Nephron (organoid): ENCODE data around the gene PTTG1.

ENCODE experiments used
- H3K27ac Mint-ChIP-seq, 3 experiments: 2 replicates each; pipeline ENCODE4 v1.8.0; 2020; ENCODE audit warnings: mixed read lengths in 3 of 3, mild to moderate bottlenecking in 2 of 3, moderate library complexity in 1 of 3
- H3K27me3 Mint-ChIP-seq: 2 replicates; pipeline ENCODE4 v1.8.0; 2021; ENCODE audit warnings: low read depth, mild to moderate bottlenecking, moderate library complexity, mixed read lengths
- H3K36me3 Mint-ChIP-seq: 2 replicates; pipeline ENCODE4 v1.8.0; 2020; ENCODE audit warnings: low read depth, mixed read lengths
- H3K4me1 Mint-ChIP-seq: 2 replicates; pipeline ENCODE4 v1.8.0; 2020; ENCODE audit warnings: mixed read lengths
- H3K4me3 Mint-ChIP-seq, 3 experiments: 2 replicates each; pipeline ENCODE4 v1.8.0; 2020; ENCODE audit warnings: mild to moderate bottlenecking in 3 of 3, mixed read lengths in 3 of 3, moderate library complexity in 2 of 3
- H3K9me3 Mint-ChIP-seq: 2 replicates; pipeline ENCODE4 v1.8.0; 2020; ENCODE audit warnings: mixed read lengths
- TF ChIP-seq, protein P1 (sequence below), 3 experiments: fragments of 200-600 bp; sonication (generic); IDR thresholded peaks; one replicate each; pipeline ENCODE4 v1.5.0; 2021; ENCODE audit warnings: antibody characterized with exemption in 3 of 3; ENCODE audit not compliant: unreplicated experiment in 3 of 3

The PTTG1 gene

DNA sequence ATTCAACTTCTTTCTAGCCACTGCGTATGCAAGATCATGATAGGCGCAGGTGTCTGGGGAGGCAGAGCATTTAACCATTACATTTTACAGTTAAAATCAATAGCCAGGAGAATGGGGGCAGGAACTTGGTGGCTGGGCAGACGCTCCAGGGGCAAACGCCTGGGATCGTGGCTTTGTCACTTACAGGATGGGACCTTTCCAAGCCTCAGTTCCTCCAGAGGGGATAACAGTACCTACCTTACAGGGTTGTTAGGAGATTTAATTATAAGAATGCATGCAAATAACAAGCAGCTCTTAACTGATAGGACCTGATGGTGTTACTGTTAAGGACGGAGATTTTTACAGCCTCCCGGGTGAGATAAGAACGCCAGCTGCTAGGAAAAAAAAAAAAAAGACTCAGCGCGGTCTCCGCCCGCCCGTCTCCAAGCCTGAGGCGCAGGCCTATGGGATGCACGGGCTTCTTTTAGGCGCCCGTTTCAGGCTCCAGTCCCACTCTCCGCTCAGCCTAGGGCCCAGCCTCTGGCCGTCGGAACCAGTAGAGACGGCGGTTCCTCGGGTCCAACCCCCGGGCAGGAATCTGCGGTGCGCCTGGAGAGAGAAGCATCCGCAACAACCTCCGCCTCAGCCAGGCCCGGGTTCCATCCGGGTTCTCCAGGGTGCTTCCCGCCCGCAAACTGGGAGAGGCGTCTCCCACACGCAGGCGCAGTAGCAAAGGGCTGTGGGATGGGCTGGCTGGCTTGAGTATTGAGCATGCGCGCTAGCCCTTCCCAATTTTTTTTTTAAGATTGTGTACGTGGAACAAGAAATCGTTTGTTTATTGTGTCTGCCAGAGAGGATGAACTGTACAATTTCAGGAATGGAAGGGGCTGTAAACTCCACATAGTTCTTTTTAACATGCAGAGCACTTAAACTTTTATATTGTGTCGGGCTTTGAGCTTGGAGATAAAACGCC is 22.0 kb upstream of the PTTG1 start, which contains the start of gene FAM200C:
FAM200C (minus strand) TSS at position 653 of the 952 bp plus-strand sequence. CDS start 4,564 bp downstream, outside the sequence.
- Mint-ChIP-seq H3K36me3 (peaks cover 20% of the 10 kb centered on the region), H3K4me1 (peaks cover 35% of the 10 kb centered on the region), H3K9me3 (no peaks in the 10 kb centered on the region), H3K4me3 (peak within 1 kb of the TSS; percentile 90 to 97 (median 96)), H3K27me3 (no peaks in the 10 kb centered on the region), H3K27ac (peak within 1 kb of the TSS; percentile 99 to 100 (median 99))
- TF ChIP-seq, protein P1, sequence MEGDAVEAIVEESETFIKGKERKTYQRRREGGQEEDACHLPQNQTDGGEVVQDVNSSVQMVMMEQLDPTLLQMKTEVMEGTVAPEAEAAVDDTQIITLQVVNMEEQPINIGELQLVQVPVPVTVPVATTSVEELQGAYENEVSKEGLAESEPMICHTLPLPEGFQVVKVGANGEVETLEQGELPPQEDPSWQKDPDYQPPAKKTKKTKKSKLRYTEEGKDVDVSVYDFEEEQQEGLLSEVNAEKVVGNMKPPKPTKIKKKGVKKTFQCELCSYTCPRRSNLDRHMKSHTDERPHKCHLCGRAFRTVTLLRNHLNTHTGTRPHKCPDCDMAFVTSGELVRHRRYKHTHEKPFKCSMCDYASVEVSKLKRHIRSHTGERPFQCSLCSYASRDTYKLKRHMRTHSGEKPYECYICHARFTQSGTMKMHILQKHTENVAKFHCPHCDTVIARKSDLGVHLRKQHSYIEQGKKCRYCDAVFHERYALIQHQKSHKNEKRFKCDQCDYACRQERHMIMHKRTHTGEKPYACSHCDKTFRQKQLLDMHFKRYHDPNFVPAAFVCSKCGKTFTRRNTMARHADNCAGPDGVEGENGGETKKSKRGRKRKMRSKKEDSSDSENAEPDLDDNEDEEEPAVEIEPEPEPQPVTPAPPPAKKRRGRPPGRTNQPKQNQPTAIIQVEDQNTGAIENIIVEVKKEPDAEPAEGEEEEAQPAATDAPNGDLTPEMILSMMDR (IDR thresholded peaks at IDR 0.05; ENCODE audit: unreplicated experiment in 3 of 3): no peak

DNA sequence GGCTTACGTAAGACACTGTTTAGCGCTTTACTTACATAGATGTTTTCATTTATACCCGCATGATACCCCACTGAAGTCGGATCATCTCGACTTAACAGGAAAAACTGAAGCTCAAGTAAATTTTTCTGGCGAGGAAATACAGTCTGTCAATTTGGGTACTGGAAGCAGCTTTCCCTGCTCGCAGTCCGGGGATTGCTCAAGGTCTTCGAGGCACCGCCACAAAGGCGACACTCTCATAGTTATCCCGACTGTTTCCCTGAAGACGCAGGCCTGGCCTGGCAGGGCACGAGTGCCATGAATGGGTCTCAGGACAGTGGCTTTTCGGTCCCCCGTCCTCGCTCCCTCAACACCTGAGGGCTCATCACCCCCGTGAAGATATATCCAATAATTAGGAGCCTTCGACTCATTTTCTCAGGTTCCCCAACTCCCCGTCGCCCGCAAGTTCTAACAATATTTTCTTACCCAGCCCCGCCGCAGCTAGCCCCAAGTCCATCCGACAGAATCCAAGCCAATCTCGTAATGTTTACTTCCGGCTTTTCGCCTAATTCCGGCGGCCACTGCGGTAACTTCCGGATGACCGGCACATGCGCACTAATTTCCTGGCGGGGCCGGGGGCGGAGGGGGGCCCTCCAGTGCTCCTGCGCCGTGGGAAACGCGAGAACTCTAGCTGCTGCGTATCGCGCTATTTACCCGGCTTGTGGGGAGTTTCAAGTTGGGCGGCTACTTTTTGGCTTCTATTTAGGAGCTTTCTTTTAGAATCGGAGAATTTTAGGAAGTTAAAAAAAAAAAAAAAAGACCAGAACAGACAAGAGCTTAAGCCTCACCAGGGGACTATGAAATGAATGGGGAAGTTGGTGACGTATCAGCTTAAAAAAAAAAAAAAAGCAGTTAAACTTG is 2.8 kb upstream of the PTTG1 start, which contains the start of gene SLU7:
SLU7 (minus strand) TSS at position 521 of the 897 bp plus-strand sequence. CDS start 3,787 bp downstream, outside the sequence.
- H3K4me3 Mint-ChIP-seq: peak within 1 kb of the TSS; percentile 92 to 96 (median 93)
- H3K36me3 Mint-ChIP-seq: peaks cover 4% of the 10 kb centered on the region
- H3K27ac Mint-ChIP-seq: peak within 1 kb of the TSS; percentile 93 to 96 (median 95)
- H3K9me3 Mint-ChIP-seq: no peaks in the 10 kb centered on the region
- TF ChIP-seq, protein P1 (IDR thresholded peaks at IDR 0.05; ENCODE audit: unreplicated experiment in 3 of 3): no peak
- no peaks in the 10 kb centered on the region for H3K27me3 Mint-ChIP-seq
- peaks cover 52% of the 10 kb centered on the region for H3K4me1 Mint-ChIP-seq

DNA sequence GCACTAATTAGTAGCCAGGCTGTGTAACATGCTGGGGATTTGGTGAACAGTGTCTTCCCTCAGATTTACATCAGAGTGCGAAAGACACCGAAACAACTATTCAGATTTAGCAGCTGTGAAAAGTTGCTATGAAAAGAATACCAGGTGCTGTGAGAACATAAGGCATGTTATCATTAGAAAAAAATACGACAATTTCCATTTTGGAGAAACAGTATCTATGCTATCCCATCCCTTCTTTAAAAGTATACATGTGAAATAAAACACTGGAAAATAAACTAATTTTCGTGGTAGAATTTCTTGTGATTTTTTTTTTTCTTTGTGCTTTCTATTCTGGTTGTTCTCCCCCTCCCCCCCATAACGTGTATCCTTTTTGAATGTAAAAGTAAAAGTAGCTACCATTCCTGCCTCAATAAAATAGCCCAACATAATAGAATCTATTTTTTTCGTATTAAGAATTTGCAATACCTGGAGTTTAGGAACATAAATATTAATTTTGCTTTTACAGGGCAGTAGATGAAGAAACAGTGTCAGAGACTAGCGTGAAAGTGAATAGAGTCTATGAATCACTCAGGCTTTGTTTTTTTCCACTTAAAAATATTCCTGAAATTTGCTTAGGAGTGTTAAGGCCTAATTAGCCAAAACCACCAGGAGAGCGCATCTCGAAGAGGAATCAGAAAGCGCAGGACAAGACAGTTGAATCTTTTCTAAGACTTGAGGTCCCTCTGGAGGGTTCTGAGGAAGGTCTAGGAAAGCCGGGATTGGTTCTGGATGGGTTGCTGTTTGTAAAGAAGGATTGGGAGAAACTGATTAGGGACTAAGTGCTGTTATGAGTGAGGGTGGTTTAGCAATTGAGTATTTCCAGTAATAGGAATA is 2.0 kb upstream of the PTTG1 start:
- Mint-ChIP-seq H3K4me1 (peaks cover 61% of the 10 kb centered on the region), H3K36me3 (peaks cover 11% of the 10 kb centered on the region), H3K27me3 (no peaks in the 10 kb centered on the region), H3K27ac (peak overlapping the region; percentile 93 to 96 (median 95)), H3K9me3 (no peaks in the 10 kb centered on the region), H3K4me3 (peak overlapping the region; percentile 92 to 96 (median 93))
- TF ChIP-seq, protein P1 (IDR thresholded peaks at IDR 0.05; ENCODE audit: unreplicated experiment in 3 of 3): no peak

DNA sequence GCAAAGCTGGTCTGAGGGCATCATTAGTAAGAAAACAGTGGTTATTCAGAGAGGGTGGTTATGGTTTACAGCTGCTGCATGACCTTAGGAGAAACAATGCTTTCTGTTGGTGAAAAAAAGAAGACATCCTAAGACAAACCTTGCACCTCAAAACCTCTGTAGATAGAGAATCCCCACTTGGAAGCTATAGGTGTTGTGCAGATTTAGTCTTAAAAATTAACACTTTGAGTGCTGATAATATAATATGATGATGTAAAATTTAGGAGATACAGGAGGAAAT is 1.4 kb upstream of the PTTG1 start:
- TF ChIP-seq, protein P1 (IDR thresholded peaks at IDR 0.05; ENCODE audit: unreplicated experiment in 3 of 3): no peak
- H3K4me3 Mint-ChIP-seq: peak overlapping the region; percentile 92 to 96 (median 93)

DNA sequence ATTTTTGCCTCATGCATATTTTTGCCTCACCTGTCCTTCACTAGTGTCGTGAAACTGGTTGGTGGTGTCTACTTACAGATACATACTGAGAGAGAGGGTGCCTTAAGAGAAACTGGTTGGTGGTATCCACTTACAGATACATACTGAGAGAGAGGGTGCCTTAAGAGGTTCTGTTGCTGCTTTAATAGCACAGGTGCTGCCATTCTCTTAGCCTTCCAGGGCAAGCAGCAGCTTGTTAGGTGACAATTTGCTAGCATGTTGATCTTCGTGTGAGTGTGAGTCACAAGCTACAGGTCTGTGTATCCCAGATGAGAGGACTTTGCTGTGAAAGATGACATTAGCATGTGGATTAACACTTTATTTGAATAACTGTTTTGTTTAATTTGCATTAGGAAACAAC is 1.4 kb downstream of the PTTG1 start:
- no peaks in the 10 kb centered on the region for H3K9me3 Mint-ChIP-seq
- no peak overlapping the region for H3K27ac Mint-ChIP-seq
- TF ChIP-seq, protein P1 (IDR thresholded peaks at IDR 0.05; ENCODE audit: unreplicated experiment in 3 of 3): no peak
- peak overlapping the region; percentile 93 to 95 (median 95) for H3K4me3 Mint-ChIP-seq
- H3K27me3 Mint-ChIP-seq: no peaks in the 10 kb centered on the region
- H3K4me1 Mint-ChIP-seq: peaks cover 55% of the 10 kb centered on the region
- H3K36me3 Mint-ChIP-seq: peaks cover 19% of the 10 kb centered on the region

More for the DNA sequence above, 1.4 kb upstream of the PTTG1 start:
- Mint-ChIP-seq H3K36me3 (peaks cover 11% of the 10 kb centered on the region), H3K27ac (peak overlapping the region; percentile 93 to 96 (median 95)), H3K4me1 (peaks cover 65% of the 10 kb centered on the region), H3K9me3 (no peaks in the 10 kb centered on the region), H3K27me3 (no peaks in the 10 kb centered on the region)
